ENCODE results near the gene NPIPA3. TPM values are rescaled to one million over a fixed set of nuclear protein-coding genes. Genes with fewer than 3 reads are reported as not detected.
"Not testable (repeated sequence)": the region's sequence is repeated elsewhere in the genome, so short reads cannot be mapped to it uniquely, and the experiment has no call there.

The NPIPA3 gene
- total RNA-seq, 1 experiment from 2014 or later = 3.2 TPM

GRCh38 chr16:14678748-14679497 lies 24.3 kb upstream of the NPIPA3 start:
- no peak overlapping the region for H3K27ac Mint-ChIP-seq (ENCODE audit: low read depth, unreplicated experiment)
- intact Hi-C loops (cut with micrococcal nuclease) = no loop called here
- no TSS peak for BruUV-seq (replicated peaks)
- TF ChIP-seq, protein P1, sequence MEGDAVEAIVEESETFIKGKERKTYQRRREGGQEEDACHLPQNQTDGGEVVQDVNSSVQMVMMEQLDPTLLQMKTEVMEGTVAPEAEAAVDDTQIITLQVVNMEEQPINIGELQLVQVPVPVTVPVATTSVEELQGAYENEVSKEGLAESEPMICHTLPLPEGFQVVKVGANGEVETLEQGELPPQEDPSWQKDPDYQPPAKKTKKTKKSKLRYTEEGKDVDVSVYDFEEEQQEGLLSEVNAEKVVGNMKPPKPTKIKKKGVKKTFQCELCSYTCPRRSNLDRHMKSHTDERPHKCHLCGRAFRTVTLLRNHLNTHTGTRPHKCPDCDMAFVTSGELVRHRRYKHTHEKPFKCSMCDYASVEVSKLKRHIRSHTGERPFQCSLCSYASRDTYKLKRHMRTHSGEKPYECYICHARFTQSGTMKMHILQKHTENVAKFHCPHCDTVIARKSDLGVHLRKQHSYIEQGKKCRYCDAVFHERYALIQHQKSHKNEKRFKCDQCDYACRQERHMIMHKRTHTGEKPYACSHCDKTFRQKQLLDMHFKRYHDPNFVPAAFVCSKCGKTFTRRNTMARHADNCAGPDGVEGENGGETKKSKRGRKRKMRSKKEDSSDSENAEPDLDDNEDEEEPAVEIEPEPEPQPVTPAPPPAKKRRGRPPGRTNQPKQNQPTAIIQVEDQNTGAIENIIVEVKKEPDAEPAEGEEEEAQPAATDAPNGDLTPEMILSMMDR (IDR thresholded peaks at IDR 0.05; ENCODE audit: unreplicated experiment) = no peak
- no peaks in the 10 kb centered on the region for H3K36me3 Mint-ChIP-seq (ENCODE audit: insufficient read depth, unreplicated experiment)
- no peak for DNase-seq (ENCODE audit: unreplicated experiment)
- ChIA-PET CTCF (interaction anchor here (0.6 kb wide), 1 partner anchor 376 kb away, joined by 5 read pairs; no protein-coding TSS in a partner anchor), POLR2A (no interaction called here)
- no peaks in the 10 kb centered on the region for H3K9me3 Mint-ChIP-seq (ENCODE audit: unreplicated experiment)
- H3K4me1 Mint-ChIP-seq (ENCODE audit: insufficient read depth, unreplicated experiment) = no peaks in the 10 kb centered on the region
- H3K4me3 Mint-ChIP-seq (ENCODE audit: unreplicated experiment) = no peak overlapping the region
- H3K27me3 Mint-ChIP-seq (ENCODE audit: insufficient read depth, unreplicated experiment) = no peaks in the 10 kb centered on the region

GRCh38 chr16:14680396-14680795 lies 22.8 kb upstream of the NPIPA3 start:
- H3K27me3 Mint-ChIP-seq (ENCODE audit: insufficient read depth, unreplicated experiment); intact Hi-C loops (cut with micrococcal nuclease); POLR2A ChIA-PET; H3K4me3 Mint-ChIP-seq (ENCODE audit: unreplicated experiment); H3K27ac Mint-ChIP-seq (ENCODE audit: low read depth, unreplicated experiment); H3K36me3 Mint-ChIP-seq (ENCODE audit: insufficient read depth, unreplicated experiment); H3K4me1 Mint-ChIP-seq (ENCODE audit: insufficient read depth, unreplicated experiment); BruUV-seq (replicated peaks); DNase-seq (ENCODE audit: unreplicated experiment); H3K9me3 Mint-ChIP-seq (ENCODE audit: unreplicated experiment): not testable (repeated sequence)
- CTCF ChIA-PET = interaction anchor here (0.6 to 0.9 kb wide), 3 partner anchors 35 to 766 kb away, joined by 4 to 5 read pairs (median 4); no protein-coding TSS in a partner anchor

- H3K27me3 Mint-ChIP-seq (ENCODE audit: insufficient read depth, unreplicated experiment) = no peaks in the 10 kb centered on the region
- BruUV-seq (replicated peaks) = no TSS peak
- H3K36me3 Mint-ChIP-seq (ENCODE audit: insufficient read depth, unreplicated experiment) = no peaks in the 10 kb centered on the region
- H3K9me3 Mint-ChIP-seq (ENCODE audit: unreplicated experiment) = no peaks in the 10 kb centered on the region
- ChIA-PET CTCF (interaction anchor here (0.6 to 0.9 kb wide), 2 partner anchors 36 to 767 kb away, joined by 4 read pairs; no protein-coding TSS in a partner anchor), POLR2A (interaction anchor here (0.7 kb wide), 1 partner anchor 399 kb away, joined by 3 read pairs; no protein-coding TSS in a partner anchor)
- intact Hi-C loops (cut with micrococcal nuclease) = no loop called here
- no peak for DNase-seq (ENCODE audit: unreplicated experiment)
- no peaks in the 10 kb centered on the region for H3K4me1 Mint-ChIP-seq (ENCODE audit: insufficient read depth, unreplicated experiment)
- TF ChIP-seq, protein P1 (IDR thresholded peaks at IDR 0.05; ENCODE audit: unreplicated experiment) = no peak
- no peak overlapping the region for H3K4me3 Mint-ChIP-seq (ENCODE audit: unreplicated experiment)
- no peak overlapping the region for H3K27ac Mint-ChIP-seq (ENCODE audit: low read depth, unreplicated experiment)
These were observed 22.1 kb upstream of the NPIPA3 start for GRCh38 chr16:14681115-14681514.

DNA sequence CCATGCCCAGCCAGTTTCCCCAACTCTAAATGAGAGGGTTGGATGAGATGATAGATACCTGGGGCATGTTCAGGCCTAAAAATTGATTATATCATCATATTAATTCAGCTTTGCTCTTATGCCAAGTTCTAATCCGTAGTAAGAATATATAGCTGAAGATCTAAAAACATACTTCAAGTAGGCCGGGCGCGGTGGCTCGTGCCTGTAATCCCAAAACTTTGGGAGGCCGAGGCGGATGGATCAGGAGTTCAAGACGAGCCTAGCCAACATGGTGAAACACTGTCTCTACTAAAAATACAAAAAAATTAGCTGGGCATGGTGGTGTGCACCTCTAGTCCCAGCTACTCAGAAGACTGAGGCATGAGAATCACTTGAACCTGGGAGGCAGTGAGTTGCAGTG lies 21.1 kb upstream of the NPIPA3 start:
- H3K27ac Mint-ChIP-seq (ENCODE audit: low read depth, unreplicated experiment) = no peak overlapping the region
- no peaks in the 10 kb centered on the region for H3K27me3 Mint-ChIP-seq (ENCODE audit: insufficient read depth, unreplicated experiment)
- no peak for DNase-seq (ENCODE audit: unreplicated experiment)
- H3K4me1 Mint-ChIP-seq (ENCODE audit: insufficient read depth, unreplicated experiment) = no peaks in the 10 kb centered on the region
- ChIA-PET POLR2A (no interaction called here), CTCF (no interaction called here)
- no peaks in the 10 kb centered on the region for H3K36me3 Mint-ChIP-seq (ENCODE audit: insufficient read depth, unreplicated experiment)
- no peaks in the 10 kb centered on the region for H3K9me3 Mint-ChIP-seq (ENCODE audit: unreplicated experiment)
- intact Hi-C loops (cut with micrococcal nuclease) = no loop called here
- no TSS peak for BruUV-seq (replicated peaks)
- TF ChIP-seq, protein P1 (IDR thresholded peaks at IDR 0.05; ENCODE audit: unreplicated experiment) = no peak
- no peak overlapping the region for H3K4me3 Mint-ChIP-seq (ENCODE audit: unreplicated experiment)

DNA sequence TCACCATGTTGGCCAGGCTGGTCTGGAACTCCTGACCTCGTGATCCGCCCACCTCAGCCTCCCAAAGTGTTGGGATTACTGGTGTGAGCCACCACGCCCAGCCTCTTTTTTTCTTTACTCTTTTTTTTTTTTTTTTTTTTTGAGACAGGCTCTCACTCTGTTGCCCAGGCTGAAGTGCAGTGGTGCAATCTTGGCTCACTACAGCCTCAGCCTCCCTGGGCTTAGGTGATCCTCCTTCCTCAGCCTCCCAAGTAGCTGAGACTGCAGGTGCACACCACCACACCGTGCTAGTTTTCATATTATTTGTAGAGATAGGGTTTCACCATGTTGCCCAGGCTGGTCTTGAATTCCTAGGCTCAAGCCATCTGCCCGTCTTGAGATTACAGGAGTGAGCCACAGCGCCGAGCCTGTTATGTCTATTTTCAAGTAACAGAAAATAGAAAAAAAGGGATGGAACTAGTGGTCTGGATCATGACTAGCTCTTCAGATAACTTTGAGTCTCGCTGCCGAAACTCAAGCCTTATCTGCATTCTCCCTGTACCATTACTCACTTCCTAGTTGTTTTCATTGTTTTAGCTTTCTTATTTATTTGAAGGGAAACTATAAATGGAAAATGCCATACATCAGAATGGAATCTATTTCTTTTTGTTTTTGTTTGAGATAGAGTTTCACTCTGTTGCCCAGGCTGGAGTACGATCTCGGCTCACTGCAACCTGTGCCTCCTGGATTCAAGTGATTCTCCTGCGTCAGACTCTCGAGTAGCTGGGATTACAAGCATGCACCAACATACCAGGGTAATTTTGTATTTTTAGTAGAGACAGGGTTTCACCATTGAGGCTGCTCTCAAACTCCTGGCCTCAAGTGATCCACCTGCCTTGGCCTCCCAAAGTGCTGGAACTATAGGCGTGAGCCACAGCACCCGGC lies 17.1 kb upstream of the NPIPA3 start:
- BruUV-seq (replicated peaks); H3K36me3 Mint-ChIP-seq (ENCODE audit: insufficient read depth, unreplicated experiment); H3K9me3 Mint-ChIP-seq (ENCODE audit: unreplicated experiment); POLR2A ChIA-PET; CTCF ChIA-PET; H3K27ac Mint-ChIP-seq (ENCODE audit: low read depth, unreplicated experiment); H3K4me3 Mint-ChIP-seq (ENCODE audit: unreplicated experiment); DNase-seq (ENCODE audit: unreplicated experiment); H3K27me3 Mint-ChIP-seq (ENCODE audit: insufficient read depth, unreplicated experiment); intact Hi-C loops (cut with micrococcal nuclease); H3K4me1 Mint-ChIP-seq (ENCODE audit: insufficient read depth, unreplicated experiment): not testable (repeated sequence)

GRCh38 chr16:14694129-14694528 lies 9.1 kb upstream of the NPIPA3 start, which contains the start of gene PLA2G10:
Gene PLA2G10, minus strand, starts transcription at chr16:14694308. Its CDS starts 79 bp downstream, at chr16:14694229.
- intact Hi-C loops (cut with micrococcal nuclease); POLR2A ChIA-PET; H3K27me3 Mint-ChIP-seq (ENCODE audit: insufficient read depth, unreplicated experiment); H3K9me3 Mint-ChIP-seq (ENCODE audit: unreplicated experiment); H3K36me3 Mint-ChIP-seq (ENCODE audit: insufficient read depth, unreplicated experiment); CTCF ChIA-PET; H3K27ac Mint-ChIP-seq (ENCODE audit: low read depth, unreplicated experiment); BruUV-seq (replicated peaks); H3K4me3 Mint-ChIP-seq (ENCODE audit: unreplicated experiment); H3K4me1 Mint-ChIP-seq (ENCODE audit: insufficient read depth, unreplicated experiment); DNase-seq (ENCODE audit: unreplicated experiment): not testable (repeated sequence)
